ENCODE data around the gene IPO11.
"Not testable (repeated sequence)": the region's sequence is repeated elsewhere in the genome, so short reads cannot be mapped to it uniquely, and the experiment has no call there.

IPO11 gene

GRCh38 chr5:62520812-62521211, 108.2 kb downstream of the IPO11 start:
- not testable (repeated sequence) for DNase-seq

GRCh38 chr5:62521319-62521718, 108.8 kb downstream of the IPO11 start:
- no peak for DNase-seq

- DNase-seq, result no peak
These were observed 110.2 kb downstream of the IPO11 start for GRCh38 chr5:62522811-62523210.

GRCh38 chr5:62533597-62533996, 121.0 kb downstream of the IPO11 start:
- no peak for DNase-seq

GRCh38 chr5:62534461-62535236, 122.1 kb downstream of the IPO11 start:
- no peak for DNase-seq

- no peak for DNase-seq
These were observed 123.7 kb downstream of the IPO11 start for GRCh38 chr5:62536232-62536631.

- DNase-seq, result no peak
These were observed 124.2 kb downstream of the IPO11 start for GRCh38 chr5:62536783-62537182.

GRCh38 chr5:62538017-62538942, 125.7 kb downstream of the IPO11 start:
- DNase-seq, result no peak

- DNase-seq, result no peak
These were observed 130.2 kb downstream of the IPO11 start for GRCh38 chr5:62542720-62543119.

GRCh38 chr5:62547945-62548630, 135.5 kb downstream of the IPO11 start:
- DNase-seq, result no peak

GRCh38 chr5:62550103-62550502, 137.5 kb downstream of the IPO11 start:
- no peak for DNase-seq

GRCh38 chr5:62555930-62556329, 143.4 kb downstream of the IPO11 start:
- DNase-seq, result no peak

- no peak for DNase-seq
These were observed 146.4 kb downstream of the IPO11 start for GRCh38 chr5:62558941-62559340.

GRCh38 chr5:62560786-62561185, 148.2 kb downstream of the IPO11 start:
- DNase-seq, result no peak

GRCh38 chr5:62561896-62562295, 149.3 kb downstream of the IPO11 start:
- DNase-seq, result no peak

GRCh38 chr5:62562867-62563266, 150.3 kb downstream of the IPO11 start:
- DNase-seq, result no peak

- DNase-seq, result no peak
These were observed 151.5 kb downstream of the IPO11 start for GRCh38 chr5:62564101-62564500.

GRCh38 chr5:62565740-62566139, 153.2 kb downstream of the IPO11 start:
- DNase-seq, result not testable (repeated sequence)

- no peak for DNase-seq
These were observed 155.6 kb downstream of the IPO11 start for GRCh38 chr5:62568143-62568542.

GRCh38 chr5:62568800-62569432, 156.4 kb downstream of the IPO11 start:
- no peak for DNase-seq

GRCh38 chr5:62569470-62569869, 156.9 kb downstream of the IPO11 start:
- no peak for DNase-seq

GRCh38 chr5:62572918-62573514, 160.5 kb downstream of the IPO11 start:
- DNase-seq, result no peak
